Natural killer cell (primary cell): ENCODE results near the gene ANXA5. TPM values are rescaled to one million over a fixed set of nuclear protein-coding genes. Genes with fewer than 3 reads are reported as not detected.
A peak's percentile ranks its signal among the peaks of the same experiment; 100 is the strongest.

Experiments
- ATAC-seq, 3 donors: fragments of 150-1000 bp in 2 of 3; fragments of 200-7000 bp in 1 of 3; cut with Tn5 transposase; 1 replicate in 1 of 3; 2 replicates in 2 of 3; pipeline ENCODE4 v1.10.0; 2021; ENCODE audit warnings: mild to moderate bottlenecking in 2 of 3, moderate library complexity in 2 of 3
- DNase-seq, 2 donors: peaks; one replicate each; pipeline versions ENCODE4 v3.0.0 to v3.0.0-alpha.2; 2013 to 2021; ENCODE audit warnings: mixed read lengths in 1 of 2
- H3K27ac ChIP-seq: one replicate; pipeline ENCODE4 v1.5.1; 2013; ENCODE audit warnings: mild to moderate bottlenecking, low read length
- H3K27me3 ChIP-seq: one replicate; pipeline ENCODE4 v1.6.1; 2013; ENCODE audit warnings: low read length; ENCODE audit not compliant: control insufficient read depth, insufficient read depth
- H3K36me3 ChIP-seq: one replicate; pipeline ENCODE4 v1.6.1; 2013; ENCODE audit warnings: low read length; ENCODE audit not compliant: control insufficient read depth, insufficient read depth
- H3K4me1 ChIP-seq: one replicate; pipeline ENCODE4 v1.6.1; 2013; ENCODE audit warnings: low read length; ENCODE audit not compliant: control insufficient read depth, insufficient read depth
- H3K4me3 ChIP-seq: one replicate; pipeline ENCODE4 v1.5.1; 2013; ENCODE audit warnings: low read length
- H3K9me3 ChIP-seq: one replicate; pipeline ENCODE4 v1.6.1; 2013; ENCODE audit warnings: low read length; ENCODE audit not compliant: control insufficient read depth, insufficient read depth
- H3K27ac Mint-ChIP-seq, 2 donors: one replicate each; pipeline ENCODE4 v1.8.0; 2022; ENCODE audit warnings: mild to moderate bottlenecking in 2 of 2, mixed read lengths in 2 of 2, moderate library complexity in 1 of 2
- H3K27me3 Mint-ChIP-seq, 2 donors: one replicate each; pipeline ENCODE4 v1.8.0; 2022; ENCODE audit warnings: low read depth in 2 of 2, mixed read lengths in 2 of 2
- H3K36me3 Mint-ChIP-seq: one replicate; pipeline ENCODE4 v1.8.0; 2022; ENCODE audit warnings: mixed read lengths
- H3K4me1 Mint-ChIP-seq, 2 donors: one replicate each; pipeline ENCODE4 v1.8.0; 2022; ENCODE audit warnings: mixed read lengths in 2 of 2
- H3K4me3 Mint-ChIP-seq: one replicate; pipeline ENCODE4 v1.8.0; 2022; ENCODE audit warnings: mild to moderate bottlenecking, moderate library complexity, mixed read lengths
- H3K9me3 Mint-ChIP-seq, 2 donors: one replicate each; pipeline ENCODE4 v1.8.0; 2022; ENCODE audit warnings: mixed read lengths in 2 of 2
- WGBS: methylation state at CpG from one replicate; pipeline ENCODE4 v1.1.7; 2013; ENCODE audit warnings: missing lambda C conversion rate; ENCODE audit not compliant: insufficient coverage; 5-methylcytosine and 5-hydroxymethylcytosine counted together
- intact Hi-C: fragments of 100-400 bp; cut with micrococcal nuclease; formaldehyde crosslinking; loops from one replicate; pipeline ENCODE4 v1.14.2; 2022
- total RNA-seq, 4 donors: library from RNA; stranded (reverse); fragments of 120-200 nt in 1 of 4; gene quantifications; one replicate each; pipeline versions ENCODE4 v1.2.3 to v1.2.4, GENCODE V29; 2013 to 2022
- TF ChIP-seq, protein P1 (sequence below): fragments of 200-600 bp; IDR thresholded peaks from one replicate; pipeline ENCODE4 v1.8.0; 2022; ENCODE audit warnings: antibody characterized with exemption

The ANXA5 gene
- total RNA-seq, 3 donors from 2014 or later (not counting 1 experiment from before 2014, with no cell fraction given) = 24.9 to 74.4 (median 33.1) TPM

DNA sequence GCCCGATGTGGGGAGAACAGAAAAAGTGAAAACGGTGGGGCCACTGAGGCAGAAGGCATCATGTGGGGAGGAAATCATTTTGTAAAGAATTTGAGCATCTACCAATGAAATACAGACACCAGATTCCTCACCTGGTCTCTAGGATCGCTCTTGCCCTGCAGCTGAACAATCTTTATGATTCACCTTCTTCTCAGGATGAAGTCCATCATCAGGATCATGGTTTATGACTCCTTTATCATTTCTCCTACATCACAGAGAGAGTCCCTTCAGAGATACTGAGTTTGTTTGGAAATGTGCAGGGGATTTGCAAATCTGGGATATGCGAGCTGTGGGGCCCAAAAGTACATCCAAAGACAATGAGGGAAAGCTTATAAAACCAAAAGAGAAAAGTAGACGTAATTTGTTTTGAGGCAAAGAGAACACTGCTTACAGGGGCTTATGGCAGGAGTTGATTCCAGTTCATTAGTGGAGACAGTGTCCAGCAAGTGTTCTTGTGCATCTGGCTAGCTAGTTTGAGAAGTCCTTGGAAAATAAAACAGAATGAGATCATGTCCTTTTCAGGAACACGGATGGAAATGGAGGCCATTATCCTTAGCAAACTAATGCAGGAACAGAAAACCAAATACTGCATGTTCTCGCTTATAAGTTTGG is 15.3 kb upstream of the ANXA5 start:
- Histone ChIP-seq H3K9me3 (no peaks in the 10 kb centered on the region), H3K27ac (no peak overlapping the region), H3K36me3 (no peaks in the 10 kb centered on the region), H3K4me3 (no peak overlapping the region), H3K27me3 (peaks cover 29% of the 10 kb centered on the region), H3K4me1 (peaks cover 12% of the 10 kb centered on the region)
- no peak for DNase-seq
- peaks cover 22 to 28% of the 10 kb centered on the region in 2 donors for H3K4me1 Mint-ChIP-seq
- TF ChIP-seq, protein P1, sequence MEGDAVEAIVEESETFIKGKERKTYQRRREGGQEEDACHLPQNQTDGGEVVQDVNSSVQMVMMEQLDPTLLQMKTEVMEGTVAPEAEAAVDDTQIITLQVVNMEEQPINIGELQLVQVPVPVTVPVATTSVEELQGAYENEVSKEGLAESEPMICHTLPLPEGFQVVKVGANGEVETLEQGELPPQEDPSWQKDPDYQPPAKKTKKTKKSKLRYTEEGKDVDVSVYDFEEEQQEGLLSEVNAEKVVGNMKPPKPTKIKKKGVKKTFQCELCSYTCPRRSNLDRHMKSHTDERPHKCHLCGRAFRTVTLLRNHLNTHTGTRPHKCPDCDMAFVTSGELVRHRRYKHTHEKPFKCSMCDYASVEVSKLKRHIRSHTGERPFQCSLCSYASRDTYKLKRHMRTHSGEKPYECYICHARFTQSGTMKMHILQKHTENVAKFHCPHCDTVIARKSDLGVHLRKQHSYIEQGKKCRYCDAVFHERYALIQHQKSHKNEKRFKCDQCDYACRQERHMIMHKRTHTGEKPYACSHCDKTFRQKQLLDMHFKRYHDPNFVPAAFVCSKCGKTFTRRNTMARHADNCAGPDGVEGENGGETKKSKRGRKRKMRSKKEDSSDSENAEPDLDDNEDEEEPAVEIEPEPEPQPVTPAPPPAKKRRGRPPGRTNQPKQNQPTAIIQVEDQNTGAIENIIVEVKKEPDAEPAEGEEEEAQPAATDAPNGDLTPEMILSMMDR = no peak
- intact Hi-C loops = no loop called here
- no peak overlapping the region for H3K27ac Mint-ChIP-seq
- H3K27me3 Mint-ChIP-seq = peaks cover 56 to 79% of the 10 kb centered on the region in 2 donors
- no peak overlapping the region for H3K4me3 Mint-ChIP-seq
- H3K36me3 Mint-ChIP-seq = no peaks in the 10 kb centered on the region
- no peaks in the 10 kb centered on the region for H3K9me3 Mint-ChIP-seq
- 72% methylated on average over 7 of the region's 7 CpGs for WGBS
- ATAC-seq = no peak

DNA sequence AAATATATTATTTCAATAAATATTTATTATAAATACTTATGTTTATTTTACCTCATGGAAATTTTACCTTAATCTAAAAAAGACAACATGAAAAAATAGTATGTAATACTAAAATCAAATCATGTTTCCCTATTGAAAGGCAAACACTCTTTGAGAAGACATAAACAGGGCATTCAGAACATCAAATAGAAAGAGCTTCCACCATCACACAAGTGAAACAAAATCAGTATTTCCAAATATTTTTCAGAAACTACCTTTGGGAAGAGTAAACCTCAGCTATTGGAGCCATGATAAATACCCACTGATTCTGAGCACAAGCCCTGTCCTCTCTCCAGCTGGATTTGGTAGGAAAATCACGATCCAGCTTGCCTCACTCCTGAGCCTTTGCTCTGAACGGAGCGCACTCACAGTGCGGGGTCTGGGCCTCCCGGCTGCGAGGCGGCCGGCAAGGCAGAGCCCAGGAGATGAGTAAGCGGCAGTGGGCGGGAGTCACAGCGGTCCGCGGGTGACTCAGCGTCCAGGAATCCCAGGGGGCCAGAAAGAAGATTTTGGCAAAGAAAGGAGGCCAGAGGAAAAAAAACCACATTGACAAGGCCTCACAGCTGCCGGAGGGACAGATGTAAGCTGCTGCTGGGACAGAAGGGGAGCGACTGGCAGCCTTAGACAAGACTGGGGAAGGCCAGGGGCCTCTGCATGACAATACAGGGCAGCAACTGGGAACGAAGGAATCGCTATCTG is 14.7 kb upstream of the ANXA5 start:
- Histone ChIP-seq H3K27ac (no peak overlapping the region), H3K4me3 (no peak overlapping the region), H3K27me3 (peaks cover 29% of the 10 kb centered on the region), H3K4me1 (peaks cover 19% of the 10 kb centered on the region), H3K36me3 (no peaks in the 10 kb centered on the region), H3K9me3 (no peaks in the 10 kb centered on the region)
- no peak overlapping the region for H3K4me3 Mint-ChIP-seq
- H3K27me3 Mint-ChIP-seq = peaks cover 54 to 72% of the 10 kb centered on the region in 2 donors
- no peak overlapping the region for H3K27ac Mint-ChIP-seq
- ATAC-seq (peak in 1 of 3 donors; percentile 17), DNase-seq (peak; percentile 11 to 22)
- H3K9me3 Mint-ChIP-seq = no peaks in the 10 kb centered on the region
- TF ChIP-seq, protein P1 = no peak
- peaks cover 29 to 35% of the 10 kb centered on the region in 2 donors for H3K4me1 Mint-ChIP-seq
- intact Hi-C loops = no loop called here
- H3K36me3 Mint-ChIP-seq = no peaks in the 10 kb centered on the region
- WGBS = 10% methylated on average over 18 of the region's 18 CpGs

DNA sequence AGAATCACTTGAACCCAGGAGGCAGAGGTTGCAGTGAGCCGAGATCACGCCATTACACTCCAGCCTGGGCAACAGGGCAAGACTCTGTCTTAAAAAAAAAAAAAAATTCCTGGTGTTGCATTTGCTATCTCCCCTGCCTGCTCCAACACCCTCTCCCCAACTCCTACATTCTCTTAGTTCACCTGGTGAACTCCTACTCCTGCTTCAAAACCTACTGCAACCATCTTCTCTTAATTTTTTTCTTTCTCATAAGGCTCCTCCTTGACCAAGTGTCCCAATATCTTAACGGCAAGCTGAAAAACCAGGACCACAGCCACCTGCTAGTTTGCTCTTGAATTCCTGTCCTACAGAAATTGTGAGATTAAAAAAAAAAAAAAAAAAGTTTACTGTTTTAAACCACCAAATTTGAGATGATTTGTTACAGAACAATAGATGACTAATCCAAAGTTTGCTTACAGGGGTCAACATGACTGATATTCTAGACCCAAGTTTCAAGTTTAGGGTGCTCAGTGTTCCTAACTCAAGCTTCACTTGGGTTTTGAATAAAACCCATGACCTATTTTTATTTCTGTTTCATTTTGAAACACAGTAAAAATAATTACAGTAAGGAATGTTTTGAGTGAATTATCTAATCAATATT is 13.1 kb upstream of the ANXA5 start:
- Mint-ChIP-seq H3K36me3 (no peaks in the 10 kb centered on the region), H3K4me1 (peaks cover 32 to 38% of the 10 kb centered on the region in 2 donors)

More for the DNA sequence above, 13.1 kb upstream of the ANXA5 start:
- no peak for DNase-seq
- no peaks in the 10 kb centered on the region for H3K9me3 Mint-ChIP-seq
- Histone ChIP-seq H3K4me3 (no peak overlapping the region), H3K9me3 (no peaks in the 10 kb centered on the region), H3K27me3 (peaks cover 29% of the 10 kb centered on the region), H3K36me3 (no peaks in the 10 kb centered on the region), H3K4me1 (peaks cover 23% of the 10 kb centered on the region), H3K27ac (no peak overlapping the region)
- peaks cover 44 to 56% of the 10 kb centered on the region in 2 donors for H3K27me3 Mint-ChIP-seq
- ATAC-seq = no peak
- intact Hi-C loops = no loop called here
- 91% methylated on average over 3 of the region's 3 CpGs for WGBS
- H3K27ac Mint-ChIP-seq = no peak overlapping the region
- TF ChIP-seq, protein P1 = no peak
- H3K4me3 Mint-ChIP-seq = no peak overlapping the region
